Retina (tissue), 1 donor: ENCODE results near the gene SUPT5H.
"Not testable (repeated sequence)": the region's sequence is repeated elsewhere in the genome, so short reads cannot be mapped to it uniquely, and the experiment has no call there.

Source experiments
- DNase-seq: peaks from one replicate; pipeline ENCODE4 v3.0.0-alpha.2; 2016

SUPT5H gene

GRCh38 chr19:39469036-39469435, 23.7 kb downstream of the SUPT5H start:
- no peak for DNase-seq

GRCh38 chr19:39469567-39469966, 24.2 kb downstream of the SUPT5H start:
- no peak for DNase-seq

GRCh38 chr19:39470724-39471339, 25.4 kb downstream of the SUPT5H start:
- DNase-seq: no peak

GRCh38 chr19:39471756-39472536, 26.6 kb downstream of the SUPT5H start:
- no peak for DNase-seq

GRCh38 chr19:39472746-39473442, 27.5 kb downstream of the SUPT5H start:
- no peak for DNase-seq

GRCh38 chr19:39473443-39473960, 28.1 kb downstream of the SUPT5H start:
- DNase-seq: no peak

- peak; percentile 69 for DNase-seq
Observed at GRCh38 chr19:39474139-39474620, 28.8 kb downstream of the SUPT5H start.

- DNase-seq: no peak
Observed at GRCh38 chr19:39475748-39476147, 30.4 kb downstream of the SUPT5H start.

GRCh38 chr19:39479319-39479801, 34.0 kb downstream of the SUPT5H start:
- not testable (repeated sequence) for DNase-seq

- DNase-seq: no peak
Observed at GRCh38 chr19:39479916-39480315, 34.5 kb downstream of the SUPT5H start.

GRCh38 chr19:39480337-39481228, 35.2 kb downstream of the SUPT5H start, which contains the start of gene TIMM50:
TIMM50 (plus strand) TSS chr19:39480838; CDS start chr19:39480854, 16 bp downstream.
- DNase-seq: peak; percentile 96

- DNase-seq: no peak
Observed at GRCh38 chr19:39481229-39481545, 35.8 kb downstream of the SUPT5H start.

- DNase-seq: no peak
Observed at GRCh38 chr19:39481676-39482075, 36.3 kb downstream of the SUPT5H start.

- DNase-seq: peak; percentile 49
Observed at GRCh38 chr19:39483141-39483540, 37.8 kb downstream of the SUPT5H start.

GRCh38 chr19:39489756-39490155, 44.4 kb downstream of the SUPT5H start:
- DNase-seq: no peak

- no peak for DNase-seq
Observed at GRCh38 chr19:39492225-39492624, 46.8 kb downstream of the SUPT5H start.

- no peak for DNase-seq
Observed at GRCh38 chr19:39492788-39493187, 47.4 kb downstream of the SUPT5H start.

GRCh38 chr19:39494661-39495060, 49.3 kb downstream of the SUPT5H start:
- no peak for DNase-seq

- DNase-seq: no peak
Observed at GRCh38 chr19:39496063-39496462, 50.7 kb downstream of the SUPT5H start.

GRCh38 chr19:39497701-39497995, 52.3 kb downstream of the SUPT5H start:
- no peak for DNase-seq

GRCh38 chr19:39497996-39498797, 52.8 kb downstream of the SUPT5H start:
- peak; percentile 93 for DNase-seq
